ENCODE results near the gene DNAJC1.

Gene DNAJC1

GRCh38 chr10:21912625-21913024, 90.9 kb downstream of the DNAJC1 start:
- Histone ChIP-seq H3K9me3 (no peaks in the 10 kb centered on the region), H3K27me3 (no peaks in the 10 kb centered on the region), H3K4me3 (ENCODE audit: low read depth, low read length) (no peak overlapping the region), H3K36me3 (no peaks in the 10 kb centered on the region), H3K4me1 (no peaks in the 10 kb centered on the region)
- TF ChIP-seq CTCF (IDR thresholded peaks at IDR 0.05; ENCODE audit: low read depth, low read length): no peak
- no peak for DNase-seq

GRCh38 chr10:21910798-21911197, 92.7 kb downstream of the DNAJC1 start:
- H3K36me3 ChIP-seq: no peaks in the 10 kb centered on the region
- TF ChIP-seq CTCF (IDR thresholded peaks at IDR 0.05; ENCODE audit: low read depth, low read length): no peak
- no peak for DNase-seq

GRCh38 chr10:21907436-21907835, 96.1 kb downstream of the DNAJC1 start:
- no peak for TF ChIP-seq CTCF (IDR thresholded peaks at IDR 0.05; ENCODE audit: low read depth, low read length)
- Histone ChIP-seq H3K4me1 (no peaks in the 10 kb centered on the region), H3K9me3 (no peaks in the 10 kb centered on the region), H3K27me3 (no peaks in the 10 kb centered on the region), H3K4me3 (ENCODE audit: low read depth, low read length) (no peak overlapping the region), H3K36me3 (no peaks in the 10 kb centered on the region)
- no peak for DNase-seq

More at GRCh38 chr10:21910798-21911197, 92.7 kb downstream of the DNAJC1 start:
- H3K9me3 ChIP-seq: no peaks in the 10 kb centered on the region
- H3K27me3 ChIP-seq: no peaks in the 10 kb centered on the region
- no peaks in the 10 kb centered on the region for H3K4me1 ChIP-seq
- H3K4me3 ChIP-seq (ENCODE audit: low read depth, low read length): no peak overlapping the region

- Histone ChIP-seq H3K9me3 (no peaks in the 10 kb centered on the region), H3K4me3 (ENCODE audit: low read depth, low read length) (no peak overlapping the region), H3K27me3 (no peaks in the 10 kb centered on the region), H3K36me3 (no peaks in the 10 kb centered on the region), H3K4me1 (no peaks in the 10 kb centered on the region; the same call in 1 of the 2 replicates)
- no peak for DNase-seq
- TF ChIP-seq CTCF (IDR thresholded peaks at IDR 0.05; ENCODE audit: low read depth, low read length): no peak
Measured at GRCh38 chr10:21904930-21905329, 98.6 kb downstream of the DNAJC1 start.

GRCh38 chr10:21899736-21900135, 103.8 kb downstream of the DNAJC1 start:
- no peaks in the 10 kb centered on the region for H3K27me3 ChIP-seq
- DNase-seq: no peak
- TF ChIP-seq CTCF (IDR thresholded peaks at IDR 0.05; ENCODE audit: low read depth, low read length): no peak

GRCh38 chr10:21895932-21896331, 107.6 kb downstream of the DNAJC1 start:
- H3K27me3 ChIP-seq: no peaks in the 10 kb centered on the region
- TF ChIP-seq CTCF (IDR thresholded peaks at IDR 0.05; ENCODE audit: low read depth, low read length): no peak
- H3K36me3 ChIP-seq: no peaks in the 10 kb centered on the region
- H3K4me1 ChIP-seq: no peaks in the 10 kb centered on the region
- no peak overlapping the region for H3K4me3 ChIP-seq (ENCODE audit: low read depth, low read length)
- no peaks in the 10 kb centered on the region for H3K9me3 ChIP-seq
- DNase-seq: no peak

More at GRCh38 chr10:21899736-21900135, 103.8 kb downstream of the DNAJC1 start:
- Histone ChIP-seq H3K4me3 (ENCODE audit: low read depth, low read length) (no peak overlapping the region), H3K9me3 (no peaks in the 10 kb centered on the region), H3K4me1 (no peaks in the 10 kb centered on the region; the same call in 1 of the 2 replicates), H3K36me3 (no peaks in the 10 kb centered on the region)

Measured in BE2C (cell line).